Ovary (tissue), 9 donors: ENCODE results near the gene KRT39. TPM values are rescaled to one million over a fixed set of nuclear protein-coding genes. Genes with fewer than 3 reads are reported as not detected.

Source experiments
- DNase-seq, 5 donors: peaks; one replicate each; pipeline ENCODE4 v3.0.0-alpha.2; 2019 to 2020
- H3K27ac ChIP-seq, 2 donors: fragments of 200-600 bp; one replicate each; pipeline versions ENCODE4 v1.5.1 to v1.8.0; 2019 to 2022
- H3K27me3 ChIP-seq: fragments of 200-600 bp; one replicate; pipeline ENCODE4 v1.8.0; 2022
- H3K36me3 ChIP-seq: fragments of 200-600 bp; sonication (generic); one replicate; pipeline ENCODE4 v1.5.1; 2019
- H3K4me1 ChIP-seq: one replicate; pipeline ENCODE4 v1.8.1; 2013; ENCODE audit warnings: mild to moderate bottlenecking, moderate library complexity; ENCODE audit not compliant: insufficient read depth
- H3K4me3 ChIP-seq: fragments of 200-600 bp; sonication (generic); one replicate; pipeline ENCODE4 v1.5.1; 2017
- H3K9me3 ChIP-seq, 2 donors: fragments of 200-600 bp in 1 of 2; sonication (generic) in 1 of 2; one replicate each; pipeline versions ENCODE4 v1.5.1 to v1.8.1; 2013 to 2019; ENCODE audit warnings: mild to moderate bottlenecking in 1 of 2, moderate library complexity in 1 of 2
- EP300 ChIP-seq: sonication (generic); formaldehyde crosslinking; IDR thresholded peaks from one replicate; pipeline ENCODE4 v1.6.1; 2017; ENCODE audit warnings: antibody characterized with exemption
- POLR2A ChIP-seq: fragments of 450-650 bp; IDR thresholded peaks from one replicate; pipeline ENCODE4 v1.6.1; 2017; ENCODE audit warnings: antibody characterized with exemption, mild to moderate bottlenecking, moderate library complexity
- WGBS, 3 donors: extraction: QIAGEN DNeasy Blood & Tissue Kit in 1 of 3; methylation state at CpG; one replicate each; pipeline versions ENCODE4 v1.1.5 to v1.1.7; 2013 to 2017; 5-methylcytosine and 5-hydroxymethylcytosine counted together
- intact Hi-C, 4 donors: fragments of 100-400 bp; cut with DNase I; formaldehyde crosslinking; loops; one replicate each; pipeline versions ENCODE4 v1.11.0 to v1.15.1; 2022 to 2023
- polyA plus RNA-seq, 2 donors: library from polyadenylated mRNA; stranded (reverse); fragments of 200-250 nt in 1 of 2; fragments of 350-450 nt in 1 of 2; fragmentation: Illumina TruSeq in 1 of 2; extraction: RNeasy Lipid Tissue Mini Kit (QIAGEN cat#74804) in 1 of 2; gene quantifications; one replicate each; pipeline ENCODE4 v1.2.3, GENCODE V29; 2013 to 2014
- total RNA-seq, 7 donors: library from RNA; depleted of rRNA in 2 of 7; stranded (reverse); fragments of >200 nt in 2 of 7; fragmentation: NEBNext Ultra II Directional in 3 of 7; extraction: Animal tissue kit (Norgen Biotek cat#: 25700) in 3 of 7; gene quantifications; one replicate each; pipeline versions ENCODE4 v1.1.0 to v1.2.4, GENCODE V29; 2016 to 2023
- TF ChIP-seq, protein P1 (sequence below), 3 donors: fragments of 450-650 bp in 2 of 3; fragments of 200-600 bp in 1 of 3; IDR thresholded peaks; one replicate each; pipeline versions ENCODE4 v1.5.1 to v1.8.0; 2016 to 2022; ENCODE audit warnings: antibody characterized with exemption in 3 of 3, mild to moderate bottlenecking in 1 of 3
- donor health status: DM: no; HTN: no; CAD: no; lungs with moderate emphysema.
- donor health status: DM: no; HTN: no; CAD: no.
- donor health status: Bipolar disorder and iron deficiency.
- donor health status: DM: yes; HTN: yes; CAD: no.
- donor health status: DM: no; HTN: no; CAD: no.
- donor health status: DM: yes; HTN: yes; CAD: no.

The KRT39 gene
- total and polyA plus RNA-seq, 9 donors = 0.69 TPM; not detected in 8

DNA sequence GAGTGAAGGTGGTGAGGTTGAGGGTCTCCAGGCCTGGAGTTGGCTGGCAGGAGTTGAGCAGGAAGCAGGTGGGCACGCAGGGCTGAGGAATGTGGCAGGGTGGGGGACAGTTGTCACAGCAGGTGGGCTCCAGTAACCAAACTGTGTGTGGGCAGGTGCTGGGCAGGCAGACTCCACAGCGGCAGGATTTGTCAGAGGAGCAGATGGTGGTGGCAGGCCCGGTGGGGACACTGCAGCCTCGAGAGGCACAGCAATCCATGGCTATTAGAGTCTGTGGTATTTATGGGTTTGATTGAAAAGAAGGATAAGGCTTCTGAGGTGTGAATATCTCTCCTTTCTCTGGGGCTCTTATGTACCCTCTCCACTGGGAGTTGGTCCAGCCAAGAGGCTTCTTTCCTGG, 27.1 kb upstream of the KRT39 start, which contains the start of gene KRTAP3-3:
Gene KRTAP3-3 (minus strand): TSS at position 326 of the 400 bp plus-strand sequence. CDS start 67 bp downstream, at position 259.
- Histone ChIP-seq H3K27ac (no peak within 1 kb of the TSS), H3K9me3 (no peaks in the 10 kb centered on the region), H3K27me3 (no peaks in the 10 kb centered on the region), H3K4me3 (no peak within 1 kb of the TSS), H3K4me1 (no peaks in the 10 kb centered on the region), H3K36me3 (no peaks in the 10 kb centered on the region)
- intact Hi-C loops = no loop called here
- DNase-seq = no peak
- WGBS, 3 donors = 26 to 45% (median 30%) methylated on average over 4 of the region's 4 CpGs
- TF ChIP-seq, protein P1, sequence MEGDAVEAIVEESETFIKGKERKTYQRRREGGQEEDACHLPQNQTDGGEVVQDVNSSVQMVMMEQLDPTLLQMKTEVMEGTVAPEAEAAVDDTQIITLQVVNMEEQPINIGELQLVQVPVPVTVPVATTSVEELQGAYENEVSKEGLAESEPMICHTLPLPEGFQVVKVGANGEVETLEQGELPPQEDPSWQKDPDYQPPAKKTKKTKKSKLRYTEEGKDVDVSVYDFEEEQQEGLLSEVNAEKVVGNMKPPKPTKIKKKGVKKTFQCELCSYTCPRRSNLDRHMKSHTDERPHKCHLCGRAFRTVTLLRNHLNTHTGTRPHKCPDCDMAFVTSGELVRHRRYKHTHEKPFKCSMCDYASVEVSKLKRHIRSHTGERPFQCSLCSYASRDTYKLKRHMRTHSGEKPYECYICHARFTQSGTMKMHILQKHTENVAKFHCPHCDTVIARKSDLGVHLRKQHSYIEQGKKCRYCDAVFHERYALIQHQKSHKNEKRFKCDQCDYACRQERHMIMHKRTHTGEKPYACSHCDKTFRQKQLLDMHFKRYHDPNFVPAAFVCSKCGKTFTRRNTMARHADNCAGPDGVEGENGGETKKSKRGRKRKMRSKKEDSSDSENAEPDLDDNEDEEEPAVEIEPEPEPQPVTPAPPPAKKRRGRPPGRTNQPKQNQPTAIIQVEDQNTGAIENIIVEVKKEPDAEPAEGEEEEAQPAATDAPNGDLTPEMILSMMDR (IDR thresholded peaks at IDR 0.05) = no peak
- TF ChIP-seq EP300 (no peak), POLR2A (no peak)

DNA sequence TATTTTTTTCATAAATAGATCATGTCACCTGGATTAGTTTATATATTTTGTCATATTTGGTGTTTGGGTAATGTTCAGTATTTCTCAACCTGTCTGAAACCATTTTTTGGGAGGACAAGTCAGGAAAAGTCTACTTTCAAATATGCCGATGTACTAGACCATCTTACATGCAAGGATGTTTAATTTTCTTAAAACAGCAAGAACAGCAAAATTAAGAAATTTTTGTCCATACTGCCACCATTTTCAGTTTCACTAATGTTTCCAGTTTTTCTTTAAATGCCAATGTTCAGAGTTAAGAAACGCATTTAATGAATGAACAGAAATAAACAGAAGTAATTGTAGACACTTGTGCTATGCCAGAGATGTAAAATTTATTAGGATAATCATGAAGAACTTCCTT, 26.3 kb upstream of the KRT39 start:
- no peaks in the 10 kb centered on the region for H3K4me1 ChIP-seq
- no peaks in the 10 kb centered on the region for H3K27me3 ChIP-seq
- DNase-seq = no peak
- no peaks in the 10 kb centered on the region for H3K36me3 ChIP-seq
- H3K4me3 ChIP-seq = no peak overlapping the region
- H3K9me3 ChIP-seq = no peaks in the 10 kb centered on the region
- TF ChIP-seq EP300 (no peak), POLR2A (no peak)
- TF ChIP-seq, protein P1 (IDR thresholded peaks at IDR 0.05) = no peak
- intact Hi-C loops = no loop called here
- 90 to 95% (median 92%) methylated on average over 2 of the region's 2 CpGs for WGBS, 3 donors
- H3K27ac ChIP-seq = no peak overlapping the region

DNA sequence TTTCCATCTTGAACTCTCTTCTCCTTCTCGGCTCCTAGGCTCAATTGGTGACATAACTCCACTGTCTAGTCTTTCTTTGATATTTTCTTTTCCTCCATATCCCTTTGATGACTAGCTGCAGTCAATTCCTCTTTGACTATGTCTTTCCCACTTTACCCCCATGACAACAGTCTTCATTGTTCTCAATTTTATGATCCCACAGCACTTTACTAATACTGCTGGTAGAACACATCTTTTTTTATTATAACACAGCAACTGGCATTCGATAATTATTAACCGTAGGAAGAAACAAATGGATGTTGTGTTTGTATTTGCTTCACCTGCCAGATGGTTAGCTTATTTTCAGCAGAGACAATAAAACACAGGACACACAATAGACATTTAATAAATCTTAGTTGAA, 25.9 kb upstream of the KRT39 start:
- 91 to 94% (median 92%) methylated on average over 3 of the region's 3 CpGs for WGBS, 3 donors
- no peaks in the 10 kb centered on the region for H3K9me3 ChIP-seq
- H3K36me3 ChIP-seq = no peaks in the 10 kb centered on the region
- H3K4me3 ChIP-seq = no peak overlapping the region
- no peak overlapping the region for H3K27ac ChIP-seq
- H3K4me1 ChIP-seq = no peaks in the 10 kb centered on the region
- DNase-seq = no peak
- H3K27me3 ChIP-seq = no peaks in the 10 kb centered on the region
- TF ChIP-seq EP300 = no peak
- no peak for TF ChIP-seq POLR2A
- TF ChIP-seq, protein P1 (IDR thresholded peaks at IDR 0.05) = no peak
- intact Hi-C loops = no loop called here

DNA sequence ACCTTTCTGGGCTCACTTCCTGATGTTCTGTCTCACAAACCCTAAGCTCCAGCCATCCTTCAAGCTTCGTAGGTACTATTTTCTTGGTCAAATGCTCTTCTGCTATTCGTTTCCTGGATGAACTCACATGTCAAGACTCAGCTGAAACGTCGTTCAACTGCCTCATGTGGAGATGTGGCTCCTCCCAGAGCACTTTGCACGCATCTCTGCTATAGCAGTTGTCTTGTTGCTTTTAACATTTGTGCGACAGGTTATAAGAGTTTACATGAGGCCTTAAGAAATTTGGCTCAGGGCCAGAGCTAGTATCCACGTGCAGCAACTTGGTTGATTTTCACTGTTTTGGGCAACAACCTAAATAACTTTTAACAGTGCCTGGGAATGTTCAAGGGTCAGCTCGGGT, 20.2 kb upstream of the KRT39 start:
- no peak overlapping the region for H3K27ac ChIP-seq
- no peaks in the 10 kb centered on the region for H3K9me3 ChIP-seq
- WGBS, 3 donors = 64 to 69% (median 66%) methylated on average over 8 of the region's 8 CpGs
- H3K4me3 ChIP-seq = no peak overlapping the region
- H3K36me3 ChIP-seq = no peaks in the 10 kb centered on the region
- no peak for DNase-seq
- TF ChIP-seq, protein P1 (IDR thresholded peaks at IDR 0.05) = no peak
- TF ChIP-seq EP300 (no peak), POLR2A (no peak)
- intact Hi-C loops = no loop called here
- H3K4me1 ChIP-seq = no peaks in the 10 kb centered on the region
- H3K27me3 ChIP-seq = no peaks in the 10 kb centered on the region

DNA sequence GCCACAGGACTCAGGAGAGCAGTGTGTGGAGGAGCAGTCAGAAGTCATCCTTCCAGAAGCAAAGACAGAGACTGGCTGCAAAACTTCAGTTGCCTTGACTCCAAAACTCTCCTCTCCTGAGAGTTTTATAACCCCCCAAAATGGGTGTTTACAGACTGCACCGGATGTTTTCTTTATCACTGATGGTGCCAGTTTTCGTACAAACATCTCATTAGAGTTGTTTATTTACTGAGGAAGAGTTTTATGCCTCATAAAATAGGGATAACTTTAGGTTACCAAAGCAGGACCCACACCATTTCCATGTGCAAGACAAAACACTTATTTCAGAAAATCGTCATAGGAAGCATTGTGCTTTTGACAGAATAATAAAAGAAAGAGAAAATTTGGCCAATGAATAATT, 17.5 kb upstream of the KRT39 start, which contains the start of gene KRT40:
Gene KRT40 (minus strand): TSS at position 101 of the 400 bp plus-strand sequence. CDS start 53 bp downstream, at position 48.
- H3K36me3 ChIP-seq = no peaks in the 10 kb centered on the region
- H3K4me1 ChIP-seq = peaks cover 2% of the 10 kb centered on the region
- H3K4me3 ChIP-seq = no peak within 1 kb of the TSS
- no peaks in the 10 kb centered on the region for H3K27me3 ChIP-seq
- H3K9me3 ChIP-seq = no peaks in the 10 kb centered on the region
- no peak for TF ChIP-seq POLR2A
- TF ChIP-seq, protein P1 (IDR thresholded peaks at IDR 0.05) = no peak
- no peak for TF ChIP-seq EP300
- WGBS, 3 donors = 35 to 60% (median 46%) methylated on average over 3 of the region's 3 CpGs
- DNase-seq = no peak
- intact Hi-C loops = no loop called here
- no peak within 1 kb of the TSS for H3K27ac ChIP-seq
